Transverse colon (tissue), 4 donors: ENCODE data around the gene ZNF552.
"Not testable (repeated sequence)": the region's sequence is repeated elsewhere in the genome, so short reads cannot be mapped to it uniquely, and the experiment has no call there.

Experiments used
- POLR2AphosphoS5 ChIP-seq, 3 donors: sonication (generic); formaldehyde crosslinking; IDR thresholded peaks; one replicate each; pipeline ENCODE4 v1.6.1; 2016; ENCODE audit warnings: antibody characterized with exemption in 3 of 3
- TF ChIP-seq, protein P1 (sequence below), 5 experiments: fragments of 200-600 bp in 3 of 5; fragments of 450-650 bp in 2 of 5; sonication (generic) in 3 of 5; IDR thresholded peaks; 1 replicate in 2 of 5; 2 replicates in 3 of 5; pipeline ENCODE4 v1.5.1; 2016 to 2017; ENCODE audit warnings: antibody characterized with exemption in 5 of 5, inconsistent platforms in 3 of 5, mild to moderate bottlenecking in 2 of 5, moderate library complexity in 1 of 5

DNA sequence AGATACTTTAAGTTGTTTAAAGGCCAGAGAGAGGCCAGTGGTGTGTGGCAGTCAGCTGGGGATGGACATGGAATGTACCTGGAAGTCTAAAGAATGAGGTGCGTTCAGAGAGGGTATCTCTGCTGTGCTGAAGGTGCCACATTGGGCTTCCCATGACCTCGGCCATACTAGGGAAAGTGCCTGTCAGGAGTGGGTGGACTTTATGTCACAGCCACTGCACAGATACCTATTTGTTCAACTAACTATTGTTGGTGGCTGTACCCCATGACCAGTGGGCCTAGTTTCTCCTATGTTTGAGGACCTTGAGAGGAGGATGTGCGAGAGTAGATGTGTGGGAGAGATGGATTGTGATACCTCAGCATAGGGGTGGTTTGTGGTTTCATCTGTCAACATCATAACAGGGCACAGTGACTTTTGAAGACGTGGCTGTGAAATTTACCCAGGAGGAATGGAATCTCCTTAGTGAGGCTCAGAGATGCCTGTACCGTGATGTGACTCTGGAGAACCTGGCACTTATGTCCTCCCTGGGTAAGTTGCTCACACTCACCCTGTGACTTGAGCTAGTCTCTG lies 24.0 kb upstream of the ZNF552 start:
- TF ChIP-seq, protein P1, sequence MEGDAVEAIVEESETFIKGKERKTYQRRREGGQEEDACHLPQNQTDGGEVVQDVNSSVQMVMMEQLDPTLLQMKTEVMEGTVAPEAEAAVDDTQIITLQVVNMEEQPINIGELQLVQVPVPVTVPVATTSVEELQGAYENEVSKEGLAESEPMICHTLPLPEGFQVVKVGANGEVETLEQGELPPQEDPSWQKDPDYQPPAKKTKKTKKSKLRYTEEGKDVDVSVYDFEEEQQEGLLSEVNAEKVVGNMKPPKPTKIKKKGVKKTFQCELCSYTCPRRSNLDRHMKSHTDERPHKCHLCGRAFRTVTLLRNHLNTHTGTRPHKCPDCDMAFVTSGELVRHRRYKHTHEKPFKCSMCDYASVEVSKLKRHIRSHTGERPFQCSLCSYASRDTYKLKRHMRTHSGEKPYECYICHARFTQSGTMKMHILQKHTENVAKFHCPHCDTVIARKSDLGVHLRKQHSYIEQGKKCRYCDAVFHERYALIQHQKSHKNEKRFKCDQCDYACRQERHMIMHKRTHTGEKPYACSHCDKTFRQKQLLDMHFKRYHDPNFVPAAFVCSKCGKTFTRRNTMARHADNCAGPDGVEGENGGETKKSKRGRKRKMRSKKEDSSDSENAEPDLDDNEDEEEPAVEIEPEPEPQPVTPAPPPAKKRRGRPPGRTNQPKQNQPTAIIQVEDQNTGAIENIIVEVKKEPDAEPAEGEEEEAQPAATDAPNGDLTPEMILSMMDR (IDR thresholded peaks at IDR 0.05): not testable (repeated sequence)
- not testable (repeated sequence) for TF ChIP-seq POLR2AphosphoS5 (IDR thresholded peaks at IDR 0.05)
